ENCODE measurements around the gene TNRC6B. TPM values are rescaled to one million over a fixed set of nuclear protein-coding genes. Genes with fewer than 3 reads are reported as not detected.

The TNRC6B gene
- total RNA-seq, 1 donor from 2014 or later = 51.2 TPM

GRCh38 chr22:40270748-40271373 is 93.1 kb downstream of the TNRC6B start:
- no peak overlapping the region for H3K4me3 ChIP-seq (ENCODE audit: insufficient read depth, low read depth, low read length)
- no peaks in the 10 kb centered on the region for H3K9me3 ChIP-seq (ENCODE audit: insufficient read depth, low read depth, low read length)
- no peak for FAIRE-seq
- no peak for DNase-seq (ENCODE audit: low read depth)
- Mint-ChIP-seq H3K36me3 (ENCODE audit: low read depth, unreplicated experiment) (peaks cover 22% of the 10 kb centered on the region), H3K4me3 (ENCODE audit: unreplicated experiment) (no peak overlapping the region), H3K4me1 (ENCODE audit: low read depth, unreplicated experiment) (peaks cover 1% of the 10 kb centered on the region), H3K27ac (ENCODE audit: unreplicated experiment) (no peak overlapping the region), H3K27me3 (ENCODE audit: low read depth, unreplicated experiment) (no peaks in the 10 kb centered on the region), H3K9me3 (ENCODE audit: unreplicated experiment) (no peaks in the 10 kb centered on the region)
- no peaks in the 10 kb centered on the region for H3K4me1 ChIP-seq (ENCODE audit: insufficient read depth, low read length)
- H3K27me3 ChIP-seq (ENCODE audit: insufficient read depth, low read length) = no peaks in the 10 kb centered on the region
- H3K36me3 ChIP-seq (ENCODE audit: insufficient read depth, low read length) = peaks cover 6% of the 10 kb centered on the region
- H3K9ac ChIP-seq (ENCODE audit: low read length) = no peak overlapping the region
- no peak overlapping the region for H3K4me2 ChIP-seq (ENCODE audit: low read length)
- H3K27ac ChIP-seq (ENCODE audit: low read depth, low read length) = no peak overlapping the region
- TF ChIP-seq EZH2 (IDR thresholded peaks at IDR 0.05; ENCODE audit: insufficient read depth, low read length) (no peak), CTCF (IDR thresholded peaks at IDR 0.05; ENCODE audit: insufficient read depth, low read depth, low read length) (no peak)
- H4K20me1 ChIP-seq (ENCODE audit: insufficient read depth, low read length) = peaks cover 15% of the 10 kb centered on the region
- no peak overlapping the region for H2AFZ ChIP-seq (ENCODE audit: low read depth, low read length)
- H3K79me2 ChIP-seq (ENCODE audit: insufficient read depth, low read length) = no peaks in the 10 kb centered on the region

DNA sequence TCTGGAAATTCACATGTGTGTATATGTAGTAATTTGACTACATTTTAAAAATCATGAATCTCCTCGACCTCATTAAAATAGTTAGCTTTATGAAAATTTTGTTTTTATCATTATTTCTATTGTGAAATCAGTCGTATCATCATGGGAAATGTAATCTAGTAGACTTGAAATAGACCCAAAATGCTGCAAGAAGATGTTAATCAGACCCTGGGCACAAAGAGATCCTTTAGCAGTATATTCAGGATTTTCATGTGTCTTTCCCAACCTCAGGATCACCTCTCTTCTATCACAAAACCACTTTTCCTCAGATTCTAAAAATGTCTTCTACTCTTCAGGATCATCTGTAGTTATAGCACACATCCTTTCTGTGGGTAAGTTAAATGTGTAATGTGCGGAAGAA is 93.7 kb downstream of the TNRC6B start:
- TF ChIP-seq CTCF (IDR thresholded peaks at IDR 0.05; ENCODE audit: insufficient read depth, low read depth, low read length) (no peak), EZH2 (IDR thresholded peaks at IDR 0.05; ENCODE audit: insufficient read depth, low read length) (no peak)
- Histone ChIP-seq H3K9ac (ENCODE audit: low read length) (no peak overlapping the region), H3K4me1 (ENCODE audit: insufficient read depth, low read length) (no peaks in the 10 kb centered on the region), H2AFZ (ENCODE audit: low read depth, low read length) (no peak overlapping the region), H3K4me2 (ENCODE audit: low read length) (no peak overlapping the region), H3K27me3 (ENCODE audit: insufficient read depth, low read length) (no peaks in the 10 kb centered on the region), H3K9me3 (ENCODE audit: insufficient read depth, low read depth, low read length) (no peaks in the 10 kb centered on the region), H3K27ac (ENCODE audit: low read depth, low read length) (no peak overlapping the region), H3K79me2 (ENCODE audit: insufficient read depth, low read length) (no peaks in the 10 kb centered on the region), H4K20me1 (ENCODE audit: insufficient read depth, low read length) (peaks cover 11% of the 10 kb centered on the region), H3K36me3 (ENCODE audit: insufficient read depth, low read length) (peaks cover 6% of the 10 kb centered on the region), H3K4me3 (ENCODE audit: insufficient read depth, low read depth, low read length) (no peak overlapping the region)
- Mint-ChIP-seq H3K4me3 (ENCODE audit: unreplicated experiment) (no peak overlapping the region), H3K27ac (ENCODE audit: unreplicated experiment) (no peak overlapping the region), H3K4me1 (ENCODE audit: low read depth, unreplicated experiment) (peaks cover 2% of the 10 kb centered on the region), H3K9me3 (ENCODE audit: unreplicated experiment) (no peaks in the 10 kb centered on the region), H3K36me3 (ENCODE audit: low read depth, unreplicated experiment) (peaks cover 18% of the 10 kb centered on the region), H3K27me3 (ENCODE audit: low read depth, unreplicated experiment) (no peaks in the 10 kb centered on the region)
- no peak for DNase-seq (ENCODE audit: low read depth)
- no peak for FAIRE-seq

- H3K27ac ChIP-seq (ENCODE audit: low read depth, low read length) = no peak overlapping the region
- H3K9me3 ChIP-seq (ENCODE audit: insufficient read depth, low read depth, low read length) = no peaks in the 10 kb centered on the region
These were observed 95.6 kb downstream of the TNRC6B start for GRCh38 chr22:40273319-40273718.

More at GRCh38 chr22:40273319-40273718, 95.6 kb downstream of the TNRC6B start:
- FAIRE-seq (no peak), DNase-seq (ENCODE audit: low read depth) (no peak)
- Mint-ChIP-seq H3K4me3 (ENCODE audit: unreplicated experiment) (no peak overlapping the region), H3K9me3 (ENCODE audit: unreplicated experiment) (no peaks in the 10 kb centered on the region), H3K27me3 (ENCODE audit: low read depth, unreplicated experiment) (no peaks in the 10 kb centered on the region), H3K4me1 (ENCODE audit: low read depth, unreplicated experiment) (peaks cover 8% of the 10 kb centered on the region), H3K27ac (ENCODE audit: unreplicated experiment) (no peak overlapping the region), H3K36me3 (ENCODE audit: low read depth, unreplicated experiment) (peaks cover 18% of the 10 kb centered on the region)
- Histone ChIP-seq H3K4me1 (ENCODE audit: insufficient read depth, low read length) (peaks cover 3% of the 10 kb centered on the region), H3K9ac (ENCODE audit: low read length) (no peak overlapping the region), H3K27me3 (ENCODE audit: insufficient read depth, low read length) (no peaks in the 10 kb centered on the region), H3K4me2 (ENCODE audit: low read length) (no peak overlapping the region), H3K79me2 (ENCODE audit: insufficient read depth, low read length) (no peaks in the 10 kb centered on the region), H4K20me1 (ENCODE audit: insufficient read depth, low read length) (peaks cover 9% of the 10 kb centered on the region), H3K4me3 (ENCODE audit: insufficient read depth, low read depth, low read length) (no peak overlapping the region), H2AFZ (ENCODE audit: low read depth, low read length) (no peak overlapping the region), H3K36me3 (ENCODE audit: insufficient read depth, low read length) (peaks cover 6% of the 10 kb centered on the region)
- TF ChIP-seq CTCF (IDR thresholded peaks at IDR 0.05; ENCODE audit: insufficient read depth, low read depth, low read length) (no peak), EZH2 (IDR thresholded peaks at IDR 0.05; ENCODE audit: insufficient read depth, low read length) (no peak)

All from astrocyte (in vitro differentiated cells and primary cell).